K562 (cell line): ENCODE data around the gene MAP3K15. TPM values are rescaled to one million over a fixed set of nuclear protein-coding genes. Genes with fewer than 3 reads are reported as not detected.

ENCODE experiments used
- ATAC-seq: fragments of 200-7000 bp; cut with Tn5 transposase; 3 replicates; pipeline ENCODE4 v1.9.1; 2020; ENCODE audit warnings: moderate library complexity
- BruUV-seq: library from RNA; stranded (reverse); fragments of 400-500 nt; replicated peaks from 2 replicates; lab custom pipeline; 2021; lab: Mats Ljungman, UMichigan
- CTCF ChIA-PET: fragments of 300-600 bp; formaldehyde crosslinking; extraction: SDS; loops from one replicate; lab custom pipeline; 2021; ENCODE audit warnings: low intra/inter-chr PET ratio; lab: Yijun Ruan, JAX
- POLR2A ChIA-PET: fragments of 300-600, 350-650 bp; sonication (Branson Sonifier 250); formaldehyde crosslinking; extraction: SDS; loops from one replicate; lab custom pipeline; 2021; ENCODE audit warnings: antibody characterized with exemption, inconsistent platforms; lab: Yijun Ruan, JAX
- DNase-seq, 4 experiments: peaks; one replicate each; pipeline versions ENCODE4 v3.0.0 to v3.0.0-alpha.2; 2011 to 2018; ENCODE audit warnings: low spot score in 3 of 4, mixed read lengths in 3 of 4; ENCODE audit errors: extremely low read depth in 1 of 4
- FAIRE-seq: peaks from 2 replicates; lab custom pipeline; 2011; peaks lifted over from hg19 to GRCh38; lab: Jason Lieb, UNC
- H2AFZ ChIP-seq: 2 replicates; pipeline ENCODE4 v1.6.0; 2011; ENCODE audit warnings: low read depth, low read length, control low read depth, inconsistent platforms
- H3K27ac ChIP-seq: fragments of 200-600 bp; 3 replicates; pipeline ENCODE4 v1.8.0; 2011; ENCODE audit warnings: low read depth, mild to moderate bottlenecking, control low read depth, inconsistent platforms, low read length, moderate library complexity, mixed read lengths; ENCODE audit errors: extremely low read depth
- H3K27me3 ChIP-seq, 2 experiments: fragments of 300-600 bp in 1 of 2; 2 replicates in 1 of 2; 3 replicates in 1 of 2; pipeline versions ENCODE4 v1.6.0 to v1.8.0; 2011; ENCODE audit warnings: inconsistent platforms in 2 of 2, low read length in 2 of 2, mild to moderate bottlenecking in 1 of 2, mixed read lengths in 1 of 2, moderate library complexity in 1 of 2; ENCODE audit not compliant: control insufficient read depth in 2 of 2, insufficient read depth in 2 of 2
- H3K36me3 ChIP-seq: fragments of 300-600 bp; 3 replicates; pipeline ENCODE4 v1.8.0; 2011; ENCODE audit warnings: mild to moderate bottlenecking, low read length, inconsistent platforms; ENCODE audit not compliant: control insufficient read depth, insufficient read depth
- H3K4me1 ChIP-seq, 2 experiments: fragments of 200-600 bp in 1 of 2; replicated peaks in 1 of 2; 2 replicates in 1 of 2; 3 replicates in 1 of 2; pipeline versions ENCODE4 v1.5.1 to v1.8.0; 2011; ENCODE audit warnings: inconsistent platforms in 2 of 2, low read length in 2 of 2, mild to moderate bottlenecking in 1 of 2, mixed read lengths in 1 of 2, moderate library complexity in 1 of 2; ENCODE audit not compliant: control insufficient read depth in 2 of 2, insufficient read depth in 2 of 2
- H3K4me2 ChIP-seq: 2 replicates; pipeline ENCODE4 v1.6.1; 2011; ENCODE audit warnings: low read length, control low read depth, inconsistent platforms, mixed read lengths; ENCODE audit not compliant: insufficient read depth
- H3K4me3 ChIP-seq: fragments of 200-600 bp; sonication (generic), shearing (Covaris generic); 2 replicates; pipeline ENCODE4 v1.5.1; 2016; ENCODE audit warnings: control low read depth, inconsistent platforms
- H3K79me2 ChIP-seq: fragments of 200-600 bp; 3 replicates; pipeline ENCODE4 v1.8.0; 2011; ENCODE audit warnings: low read length, inconsistent platforms; ENCODE audit not compliant: control insufficient read depth, insufficient read depth
- H3K9ac ChIP-seq, 2 experiments: 2 replicates each; pipeline versions ENCODE4 v1.6.0 to v1.6.1; 2011; ENCODE audit warnings: low read depth in 2 of 2, low read length in 2 of 2, control low read depth in 1 of 2, inconsistent platforms in 1 of 2, mild to moderate bottlenecking in 1 of 2, mixed read lengths in 1 of 2; ENCODE audit not compliant: insufficient read depth in 1 of 2
- H3K9me1 ChIP-seq: one replicate; pipeline ENCODE4 v1.6.0; 2011; ENCODE audit warnings: inconsistent platforms, mild to moderate bottlenecking, low read length, moderate library complexity; ENCODE audit not compliant: control insufficient read depth, insufficient read depth
- H3K9me3 ChIP-seq: replicated peaks from 2 replicates; pipeline ENCODE4 v1.5.1; 2011; ENCODE audit warnings: low read depth, low read length, inconsistent platforms; ENCODE audit not compliant: control insufficient read depth, insufficient read depth
- H4K20me1 ChIP-seq: replicated peaks from 2 replicates; pipeline ENCODE4 v1.6.1; 2011; ENCODE audit warnings: low read length, inconsistent platforms, mixed read lengths; ENCODE audit not compliant: control insufficient read depth, insufficient read depth
- CBX3 ChIP-seq, 2 experiments: IDR thresholded peaks; 1 replicate in 1 of 2; 2 replicates in 1 of 2; pipeline ENCODE4 v1.6.1; 2012; ENCODE audit warnings: inconsistent platforms in 2 of 2, low read length in 2 of 2, borderline replicate concordance in 1 of 2, control low read depth in 1 of 2
- CHD1 ChIP-seq: fragments of 200-600 bp; sonication (generic); IDR thresholded peaks from one replicate; pipeline ENCODE4 v1.6.1; 2012; ENCODE audit warnings: mild to moderate bottlenecking, moderate library complexity, low read length, inconsistent platforms
- CSDE1 ChIP-seq, 2 experiments: fragments of 450-650 bp; IDR thresholded peaks; 2 replicates each; pipeline ENCODE4 v1.6.1; 2016; ENCODE audit warnings: mild to moderate bottlenecking in 1 of 2
- CTBP1 ChIP-seq: fragments of 450-650 bp; IDR thresholded peaks from 2 replicates; pipeline ENCODE4 v1.6.1; 2016; ENCODE audit warnings: borderline replicate concordance
- ETS2 ChIP-seq: IDR thresholded peaks from 2 replicates; pipeline ENCODE4 v1.6.1; 2016; ENCODE audit warnings: borderline replicate concordance, missing genetic modification characterization, mild to moderate bottlenecking, moderate library complexity, missing compliant biosample characterization; ENCODE audit not compliant: poor library complexity, severe bottlenecking
- PML ChIP-seq: IDR thresholded peaks from 2 replicates; pipeline ENCODE4 v1.6.1; 2012; ENCODE audit warnings: low read length, inconsistent platforms
- SMC3 ChIP-seq: conservative IDR thresholded peaks from 2 replicates; pipeline ENCODE4 v1.6.1; 2011; ENCODE audit warnings: low read depth, low read length, improper control_type of control experiment; ENCODE audit not compliant: insufficient read depth
- SPI1 ChIP-seq: IDR thresholded peaks from 2 replicates; pipeline ENCODE4 v1.6.1; 2011; ENCODE audit warnings: low read depth, low read length, control low read depth, borderline replicate concordance
- TFAM ChIP-seq: fragments of 250-450 bp; sonication (Bioruptor Pico); conservative IDR thresholded peaks from 2 replicates; pipeline ENCODE4 v1.5.0; 2021; ENCODE audit warnings: mild to moderate bottlenecking, moderate library complexity
- ZBTB8A ChIP-seq: fragments of 450-650 bp; IDR thresholded peaks from 2 replicates; pipeline ENCODE4 v1.6.1; 2018; ENCODE audit warnings: mild to moderate bottlenecking, moderate library complexity; ENCODE audit not compliant: partially characterized antibody
- ZFP36 ChIP-seq: fragments of 150-350 bp; IDR thresholded peaks from 2 replicates; pipeline ENCODE4 v1.6.1; 2018; ENCODE audit warnings: low read length, low read depth; ENCODE audit not compliant: partially characterized antibody
- ZNF174 ChIP-seq: fragments of 250-450 bp; sonication (Bioruptor Pico); IDR thresholded peaks from 2 replicates; pipeline ENCODE4 v1.4.0; 2020; ENCODE audit warnings: mild to moderate bottlenecking
- ZNF444 ChIP-seq: fragments of 250-450 bp; sonication (Bioruptor Pico); IDR thresholded peaks from 2 replicates; pipeline ENCODE4 v1.4.0; 2020; ENCODE audit warnings: mild to moderate bottlenecking, moderate library complexity
- ZNF75A ChIP-seq: fragments of 450-650 bp; formaldehyde crosslinking; IDR thresholded peaks from 2 replicates; pipeline ENCODE4 v1.4.0; 2020; ENCODE audit warnings: mild to moderate bottlenecking
- WGBS: fragments of 100-300 bp; shearing (Covaris generic); methylation state at CpG from one replicate; pipeline ENCODE4 v1.1.6; 2016; ENCODE audit warnings: low coverage, mixed read lengths; ENCODE audit not compliant: insufficient coverage; ENCODE audit errors: missing lambda C conversion rate; 5-methylcytosine and 5-hydroxymethylcytosine counted together
- in situ Hi-C: fragments of 300-500 bp; cut with MboI; formaldehyde crosslinking; loops from 4 replicates; pipeline ENCODE4 v1.15.0; 2018; ENCODE audit warnings: inconsistent platforms, mixed read lengths
- intact Hi-C: fragments of 100-400 bp; cut with micrococcal nuclease; formaldehyde crosslinking; loops from 2 replicates; pipeline ENCODE4 v1.14.2; 2022
- polyA plus RNA-seq, 8 experiments: library from polyadenylated mRNA; depleted of rRNA in 4 of 8; stranded (reverse) in 5 of 8; unstranded in 3 of 8; fragments of >200 nt; fragmentation: Nextera tagmentation in 2 of 8; fragmentation: Illumina TruSeq in 1 of 8; extraction: Ambion mirVana in 2 of 8; extraction: Trizol in 1 of 8; gene quantifications; 2 replicates each; pipeline versions ENCODE4 v1.2.1 to v1.2.3, GENCODE V29; 2011 to 2014; ENCODE audit warnings: inconsistent platforms in 1 of 8, missing spikeins in 1 of 8
- total RNA-seq, 7 experiments: library from RNA; depleted of rRNA in 6 of 7; stranded (reverse); fragments of >200 nt in 6 of 7; fragmentation: Illumina TruSeq in 2 of 7; extraction: Trizol in 2 of 7; gene quantifications; 2 replicates each; pipeline versions ENCODE4 v1.2.1 to v1.2.3, GENCODE V29; 2011 to 2021; ENCODE audit warnings: low replicate concordance in 1 of 7
- TF ChIP-seq, protein P1 (sequence below): fragments of 250-450 bp; sonication (Bioruptor Pico); IDR thresholded peaks from 2 replicates; pipeline ENCODE4 v1.5.1; 2021; ENCODE audit warnings: mild to moderate bottlenecking

Gene MAP3K15
- total and polyA plus RNA-seq, 9 of the 15 experiments (the other 6 are each of a cell fraction or from before 2014, with no cell fraction given) = 0.03 to 0.29 (median 0.14) TPM; not detected in 5

DNA sequence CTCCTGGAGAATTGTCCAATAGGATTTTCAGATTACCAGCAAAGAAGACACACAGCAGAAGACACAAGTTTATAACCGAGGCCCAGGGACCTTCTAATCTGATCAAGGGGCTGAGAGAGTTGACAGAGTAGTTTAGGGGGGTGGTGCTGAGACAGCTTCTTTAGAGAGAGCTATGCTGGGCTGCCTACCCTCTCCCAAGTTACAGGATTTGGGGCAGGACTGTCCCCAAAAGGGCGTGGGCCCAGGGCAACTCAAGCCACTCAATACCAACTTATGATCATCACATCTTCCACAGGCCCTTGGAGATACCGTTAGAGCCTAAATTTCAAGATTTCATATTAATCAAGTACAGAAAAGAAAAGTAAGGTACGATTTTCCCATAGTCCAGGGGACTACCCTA is 128.6 kb downstream of the MAP3K15 start:
- in situ Hi-C loops (no loop called here), intact Hi-C loops (no loop called here)
- ATAC-seq (no peak), FAIRE-seq (no peak), DNase-seq (no peak)
- CTCF ChIA-PET = no interaction called here
- H3K36me3 ChIP-seq = no peaks in the 10 kb centered on the region
- POLR2A ChIA-PET = no interaction called here
- H3K4me1 ChIP-seq = no peaks in the 10 kb centered on the region; a peak in 3 of 5 replicates
- no peaks in the 10 kb centered on the region for H3K9me1 ChIP-seq
- no peaks in the 10 kb centered on the region for H3K9me3 ChIP-seq
- H3K4me2 ChIP-seq = no peak overlapping the region
- no peak overlapping the region for H3K4me3 ChIP-seq
- H3K79me2 ChIP-seq = no peaks in the 10 kb centered on the region
- H3K27ac ChIP-seq = no peak overlapping the region
- H3K27me3 ChIP-seq = peaks cover 0 to 5% of the 10 kb centered on the region in 2 experiments; a peak in 2 of 5 replicates
- no TSS peak for BruUV-seq
- TF ChIP-seq ZNF174 (CRISPR knock-in tag) = no peak
- 10% methylated on average over 4 of the region's 4 CpGs for WGBS
- H4K20me1 ChIP-seq = no peaks in the 10 kb centered on the region
- no peak overlapping the region for H2AFZ ChIP-seq
- no peak overlapping the region for H3K9ac ChIP-seq

GRCh38 chrX:19382555-19383145 is 132.7 kb downstream of the MAP3K15 start:
- Histone ChIP-seq H3K4me3 (no peak overlapping the region), H3K27me3 (peaks cover 4 to 38% of the 10 kb centered on the region in 2 experiments; a peak in 4 of 5 replicates), H3K36me3 (no peaks in the 10 kb centered on the region), H3K9me1 (no peaks in the 10 kb centered on the region), H3K79me2 (no peaks in the 10 kb centered on the region), H4K20me1 (no peaks in the 10 kb centered on the region), H2AFZ (no peak overlapping the region), H3K27ac (no peak overlapping the region), H3K9ac (no peak overlapping the region), H3K4me2 (no peak overlapping the region), H3K4me1 (no peaks in the 10 kb centered on the region; a peak in 1 of 5 replicates), H3K9me3 (no peaks in the 10 kb centered on the region)
- 6% methylated on average over 14 of the region's 16 CpGs for WGBS
- intact Hi-C loops = no loop called here
- BruUV-seq = no TSS peak
- DNase-seq (peak in 3 of 4 experiments; percentile 24 to 65 (median 42)), FAIRE-seq (peak; percentile 61), ATAC-seq (peak; percentile 99)
- CTCF ChIA-PET = interaction anchor here (1.5 kb wide), 1 partner anchor 10 kb away, joined by 3 read pairs; no protein-coding TSS in a partner anchor
- in situ Hi-C loops = no loop called here
- POLR2A ChIA-PET = interaction anchor here (0.6 to 1.6 kb wide), 5 partner anchors 10 to 847 kb away, joined by 3 to 5 read pairs (median 4); no protein-coding TSS in a partner anchor
- TF ChIP-seq, protein P1, sequence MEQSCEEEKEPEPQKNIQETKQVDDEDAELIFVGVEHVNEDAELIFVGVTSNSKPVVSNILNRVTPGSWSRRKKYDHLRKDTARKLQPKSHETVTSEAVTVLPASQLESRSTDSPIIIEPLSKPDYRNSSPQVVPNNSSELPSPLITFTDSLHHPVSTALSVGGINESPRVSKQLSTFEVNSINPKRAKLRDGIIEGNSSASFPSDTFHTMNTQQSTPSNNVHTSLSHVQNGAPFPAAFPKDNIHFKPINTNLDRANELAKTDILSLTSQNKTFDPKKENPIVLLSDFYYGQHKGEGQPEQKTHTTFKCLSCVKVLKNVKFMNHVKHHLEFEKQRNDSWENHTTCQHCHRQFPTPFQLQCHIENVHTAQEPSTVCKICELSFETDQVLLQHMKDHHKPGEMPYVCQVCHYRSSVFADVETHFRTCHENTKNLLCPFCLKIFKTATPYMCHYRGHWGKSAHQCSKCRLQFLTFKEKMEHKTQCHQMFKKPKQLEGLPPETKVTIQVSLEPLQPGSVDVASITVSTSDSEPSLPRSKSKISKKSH (CRISPR knock-in tag) = no peak
- TF ChIP-seq ZNF75A = no peak
- no peak for TF ChIP-seq ZBTB8A
- TF ChIP-seq TFAM (CRISPR knock-in tag) = no peak
- TF ChIP-seq CTBP1 = 0 out of 2 replicates have a peak, but pooled peaks have one; percentile 19
- 0 out of 2 replicates have a peak, but pooled peaks have one; percentile 10 for TF ChIP-seq SPI1
- TF ChIP-seq CSDE1 (IDR thresholded peaks at IDR 0.05) = no peak
- no peak for TF ChIP-seq ZFP36
- peak; percentile 67 for TF ChIP-seq SMC3
- TF ChIP-seq CBX3 (IDR thresholded peaks at IDR 0.05; ENCODE audit: borderline replicate concordance in 1 of 2, low read length in 2 of 2) = no peak
- no peak for TF ChIP-seq ZNF444 (CRISPR knock-in tag)
- TF ChIP-seq CHD1 = no peak
- no peak for TF ChIP-seq PML
- TF ChIP-seq ETS2 (tag) = no peak
